Stimulated activated CD8-positive, alpha-beta memory T cell treated with anti-CD3 and anti-CD28 coated beads, Interleukin-15, amount 100 ng/mL, for 1 hour (primary cell): ENCODE measurements around the gene ERICH3.

Source experiments
- DNase-seq: peaks from one replicate; pipeline ENCODE4 v3.0.0-alpha.2; 2020; ENCODE audit warnings: low read depth

ERICH3 gene, protein sequence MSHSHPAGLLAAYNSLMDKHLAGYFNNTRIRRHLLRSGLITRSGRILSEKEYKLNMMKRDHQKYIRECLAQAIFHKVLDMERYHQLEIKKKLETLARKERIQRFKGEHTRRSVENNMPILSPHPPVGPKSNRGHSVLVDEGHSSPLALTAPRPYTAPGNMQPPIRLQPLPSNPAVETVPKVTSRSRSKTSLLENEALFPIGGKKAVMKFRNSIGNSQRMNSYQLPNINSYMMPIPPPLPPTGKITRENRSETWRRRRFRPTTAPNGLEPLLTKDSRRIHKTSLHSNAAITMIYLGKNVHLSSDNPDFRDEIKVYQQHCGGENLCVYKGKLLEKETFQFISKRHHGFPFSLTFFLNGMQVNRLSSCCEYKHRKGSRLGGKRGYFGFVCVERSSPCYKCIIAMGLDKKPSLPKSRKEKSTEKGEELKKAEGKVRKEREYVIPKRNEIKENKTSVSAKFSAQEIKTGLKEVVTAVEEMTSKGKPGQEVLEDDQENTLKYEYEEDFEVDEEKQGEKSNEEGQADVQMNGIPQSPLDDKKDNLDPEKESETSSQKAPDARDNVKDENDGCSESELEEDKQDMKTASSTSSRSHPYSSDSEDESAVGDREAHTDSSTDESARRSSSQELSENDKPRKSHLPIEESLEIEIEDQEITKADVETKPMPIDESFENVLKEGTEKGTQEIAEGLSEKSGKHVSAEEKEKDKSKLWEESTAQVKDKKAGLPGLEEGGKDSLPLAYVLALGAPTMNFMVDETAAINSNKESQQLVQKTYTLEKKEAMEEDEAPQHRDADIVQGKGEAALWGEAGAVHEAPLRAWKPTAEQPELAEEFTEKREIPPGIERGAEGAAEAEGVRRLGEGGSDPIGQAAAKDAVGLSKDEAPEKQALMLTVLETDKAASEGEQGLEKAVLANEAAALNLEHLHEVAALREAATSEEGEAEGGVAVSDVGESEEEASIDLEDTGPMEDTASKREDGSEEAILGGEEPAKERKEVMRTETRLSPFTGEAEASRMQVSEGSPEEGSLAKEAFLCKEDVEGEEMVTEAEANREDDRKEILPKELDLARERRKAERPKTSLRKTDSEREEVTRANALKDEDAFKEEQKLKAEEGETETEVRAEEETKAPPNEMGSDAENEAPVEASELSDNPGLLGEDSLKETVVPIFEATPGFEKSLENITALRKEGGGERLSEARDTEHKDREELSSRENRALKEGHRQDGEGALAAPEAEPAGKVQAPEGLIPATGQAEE (N-terminal part only)

DNA sequence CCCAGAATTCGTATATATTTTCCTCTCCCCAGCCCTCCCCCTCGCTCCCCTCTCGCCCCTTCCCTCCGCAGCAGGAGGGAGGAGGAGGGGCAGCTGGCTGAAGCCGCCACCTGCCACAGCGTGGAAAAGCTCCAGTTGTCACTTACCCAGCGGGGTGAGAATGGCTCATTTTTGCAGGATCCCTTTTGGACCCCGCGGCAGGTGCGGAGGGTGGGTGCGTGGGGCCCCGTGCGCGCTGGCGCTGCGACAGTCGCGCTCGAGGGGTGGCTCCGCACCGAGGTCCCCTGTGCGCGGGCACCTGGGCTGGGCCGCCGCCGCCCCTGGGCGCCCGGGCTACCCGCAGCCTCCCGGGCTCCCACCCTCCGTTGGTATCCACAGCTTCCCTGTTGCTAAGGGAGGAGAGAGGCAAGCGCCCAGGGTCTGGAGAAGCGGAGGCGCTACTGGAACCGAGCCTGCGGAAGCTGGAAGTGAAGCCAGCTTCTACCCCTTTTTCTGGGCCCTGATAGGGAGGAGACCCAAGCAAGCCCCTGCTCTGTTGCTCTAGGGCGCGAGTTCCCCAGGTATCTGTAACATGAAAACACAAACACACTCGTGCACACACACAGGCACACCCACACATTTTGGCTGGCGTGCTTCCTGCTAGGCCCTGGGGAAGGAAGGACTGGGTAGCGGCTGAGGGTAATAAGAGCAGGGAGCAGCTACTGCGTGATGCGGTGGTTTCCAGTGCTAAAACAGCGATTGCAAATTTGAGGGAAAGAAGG, at the start of gene ERICH3:
Gene ERICH3, minus strand, starts transcription at position 442 of the 761 bp plus-strand sequence. Its CDS starts 273 bp downstream, at position 169.
- no peak for DNase-seq

DNA sequence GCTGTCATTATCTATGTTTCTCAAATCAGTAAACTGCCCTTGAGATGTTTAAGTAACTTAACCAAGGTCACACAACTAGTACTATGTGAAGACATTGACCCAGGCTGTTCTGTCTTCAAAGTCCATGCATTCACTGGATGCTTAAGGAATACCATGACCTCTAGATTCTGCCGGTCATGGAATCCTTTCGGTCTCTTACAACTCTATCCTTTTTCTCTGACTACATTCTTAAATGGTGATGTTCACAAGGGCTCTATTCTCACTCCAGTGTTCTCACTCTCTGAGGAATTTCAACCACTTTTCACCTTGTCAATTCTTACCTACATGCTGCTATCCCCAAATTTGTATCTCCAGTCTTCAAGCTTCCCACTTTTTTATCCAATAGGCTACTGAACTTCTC, 44.0 kb upstream of the ERICH3 start:
- DNase-seq: no peak

DNA sequence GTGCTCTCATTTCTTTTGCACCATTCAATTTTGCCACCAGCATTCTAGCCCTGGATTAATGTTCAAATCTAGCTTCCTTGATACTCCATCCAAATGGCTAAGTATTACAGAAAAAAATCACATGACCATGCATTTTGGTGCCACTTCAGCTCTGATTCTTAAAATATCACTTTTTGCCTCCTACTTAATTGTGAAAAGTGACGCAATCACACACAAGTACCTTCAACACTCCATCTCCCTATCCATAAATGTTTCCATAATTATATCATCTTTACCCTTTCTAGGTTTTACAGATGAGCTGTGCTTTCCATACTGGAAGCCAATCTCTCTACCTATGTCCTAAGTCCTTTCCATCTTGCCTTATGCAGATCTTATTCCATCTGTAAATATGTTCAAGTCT, 43.2 kb upstream of the ERICH3 start:
- no peak for DNase-seq

DNA sequence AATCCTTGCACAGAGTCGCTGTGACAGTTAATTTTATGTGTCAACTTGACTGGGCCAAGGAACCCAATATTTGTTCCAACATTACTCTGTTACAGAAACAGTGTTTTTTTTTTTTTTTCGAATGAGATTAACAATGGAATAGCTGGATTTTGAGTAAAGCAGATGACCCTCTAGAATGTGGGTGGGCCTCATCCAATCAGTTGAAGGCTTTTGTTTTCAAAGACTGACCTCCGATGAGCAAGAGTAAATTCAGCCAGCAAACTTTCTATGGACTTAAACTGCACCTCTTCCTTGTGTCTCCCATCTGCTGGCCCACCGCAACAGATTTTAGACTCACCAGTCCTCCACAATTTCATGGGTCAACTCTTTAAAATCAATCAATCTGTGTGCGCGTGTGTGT, 42.2 kb upstream of the ERICH3 start:
- no peak for DNase-seq

DNA sequence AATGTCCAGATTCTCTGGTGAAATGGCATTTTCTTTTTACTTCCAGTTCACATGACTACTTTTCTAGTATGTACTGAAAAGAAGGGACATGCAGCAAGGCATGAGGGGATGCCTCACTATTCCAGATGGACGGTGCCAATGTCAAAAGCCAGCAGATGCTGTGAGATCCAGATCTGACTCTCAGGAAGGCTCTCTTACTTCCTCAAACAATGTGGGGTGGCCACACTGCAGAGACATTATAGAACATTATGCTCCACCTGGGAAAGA, 41.6 kb upstream of the ERICH3 start:
- DNase-seq: no peak

DNA sequence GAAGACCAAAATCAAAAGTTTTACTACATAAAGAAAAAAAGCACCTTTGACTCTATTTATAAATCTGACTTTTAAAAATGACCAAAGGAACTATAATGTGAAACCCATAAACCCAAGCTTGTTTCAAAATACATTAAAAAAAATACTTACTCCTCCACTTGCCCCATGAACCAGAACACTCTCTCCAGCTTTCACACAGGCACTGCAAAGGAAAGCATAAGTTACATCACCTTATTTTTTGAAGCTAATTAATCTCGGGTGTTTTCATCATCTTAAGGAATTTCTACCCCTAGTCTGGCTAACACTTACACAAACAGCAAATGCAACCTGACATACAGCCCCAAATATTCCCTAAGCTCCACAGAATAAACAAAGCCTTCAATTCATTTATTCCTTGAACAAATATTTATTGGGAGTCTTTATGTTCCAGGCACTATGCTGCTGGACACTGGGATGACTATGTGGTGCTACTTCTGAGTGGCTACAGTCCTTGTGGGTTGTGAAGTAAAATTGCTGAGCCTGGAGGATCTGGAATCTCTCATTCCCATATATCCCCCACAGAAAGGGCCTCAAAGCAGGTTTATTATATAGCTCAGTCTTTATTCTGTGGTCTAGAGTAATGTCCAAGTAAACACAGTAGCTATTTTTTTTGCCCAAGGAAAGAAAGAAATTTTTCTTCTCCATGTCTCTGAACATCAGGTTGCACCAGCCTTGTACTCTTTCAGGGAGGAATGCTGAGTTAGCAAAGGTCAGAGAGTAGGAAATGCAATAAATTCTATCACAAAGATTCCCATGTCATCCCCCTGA, 41.0 kb upstream of the ERICH3 start:
- no peak for DNase-seq

DNA sequence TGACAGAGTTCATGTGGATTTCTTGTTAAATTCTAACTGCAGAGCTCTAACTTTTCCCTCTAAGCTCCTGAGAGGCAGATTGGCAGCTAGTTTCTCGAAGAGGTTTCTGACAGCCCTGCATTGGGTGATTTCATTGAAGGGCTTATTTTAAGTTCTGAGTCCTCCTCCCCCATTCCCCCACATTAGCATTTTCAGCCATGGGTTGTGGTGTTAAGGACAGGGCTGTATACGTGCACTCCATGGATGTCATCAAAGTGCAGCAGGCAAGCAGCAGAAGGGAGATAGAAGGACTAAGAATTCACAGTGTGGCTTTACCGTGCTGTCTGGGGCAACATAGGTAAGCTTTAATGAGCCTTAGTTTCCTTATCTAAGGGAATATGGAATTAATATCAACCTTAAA, 40.3 kb upstream of the ERICH3 start:
- DNase-seq: no peak

DNA sequence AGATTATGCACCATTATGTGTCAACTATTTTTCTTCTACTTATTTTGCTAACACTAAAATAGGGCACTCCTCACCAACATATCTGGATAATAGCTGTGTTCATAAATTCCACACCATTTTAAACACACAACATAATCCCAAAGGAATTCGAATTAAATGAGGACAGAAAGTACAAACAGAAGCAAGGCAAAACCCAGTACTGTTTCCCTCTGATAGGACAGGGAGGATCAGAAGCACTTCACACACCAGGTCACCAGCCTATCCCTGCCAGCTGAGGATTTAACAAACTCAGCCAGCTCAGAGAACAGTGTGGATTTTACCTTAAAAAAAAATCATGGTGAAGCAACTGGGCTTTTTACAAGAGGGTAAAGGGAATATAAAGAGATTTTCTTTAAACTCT, 39.3 kb upstream of the ERICH3 start:
- DNase-seq: no peak

DNA sequence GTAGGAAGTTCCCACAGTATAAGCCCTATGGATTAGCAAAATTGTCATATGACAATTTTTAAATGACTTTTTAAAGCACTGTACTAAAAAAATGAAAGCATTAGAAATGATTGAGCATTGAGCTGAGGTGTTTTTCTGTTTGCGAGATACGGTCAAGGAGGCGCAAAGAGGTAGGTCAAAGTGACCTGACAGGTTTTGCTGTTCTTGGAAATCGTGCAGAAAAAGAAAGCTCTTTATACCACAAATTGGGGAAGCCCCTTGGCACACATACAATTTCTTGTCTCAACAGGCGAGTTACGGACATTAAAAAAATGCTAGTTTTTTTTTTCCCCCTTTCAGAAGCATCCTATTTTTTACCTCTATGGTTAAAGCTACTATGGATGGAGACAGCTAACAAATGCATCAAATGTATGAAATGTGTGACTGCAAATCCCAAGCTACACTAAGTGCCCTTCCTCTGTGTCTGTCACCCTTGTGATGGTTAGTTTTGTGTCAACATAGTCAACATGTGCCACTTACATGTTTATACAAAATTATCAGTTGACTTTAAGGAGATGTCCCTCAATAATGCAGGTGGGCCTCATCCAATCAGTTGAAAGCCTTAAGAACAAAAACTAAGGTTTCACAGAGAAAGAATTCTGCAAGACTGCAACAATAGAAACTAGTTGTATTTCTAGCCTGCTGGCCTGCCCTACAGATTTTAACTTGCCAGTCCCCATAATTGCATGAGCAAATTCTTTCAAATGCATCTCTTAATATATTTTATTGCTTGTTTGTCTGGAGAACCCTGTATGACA, 30.0 kb upstream of the ERICH3 start:
- no peak for DNase-seq

DNA sequence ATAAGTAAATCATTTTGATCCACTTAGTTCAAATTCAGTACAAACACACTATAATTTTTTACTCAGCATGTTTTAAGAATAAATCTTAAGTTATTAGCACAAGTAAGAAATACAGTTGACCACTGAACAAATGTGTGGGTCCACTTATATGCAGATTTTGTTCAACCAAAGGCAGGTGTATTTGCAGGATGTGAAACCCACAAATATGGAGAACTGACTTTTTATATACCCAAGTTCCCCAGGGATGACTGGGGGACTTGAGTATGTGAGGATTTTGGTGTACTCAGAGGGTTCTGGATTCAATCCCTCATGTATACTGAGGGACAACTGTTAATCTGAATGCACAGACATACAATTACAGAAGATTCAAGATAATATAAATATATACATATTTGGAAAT, 25.7 kb upstream of the ERICH3 start:
- DNase-seq: no peak

DNA sequence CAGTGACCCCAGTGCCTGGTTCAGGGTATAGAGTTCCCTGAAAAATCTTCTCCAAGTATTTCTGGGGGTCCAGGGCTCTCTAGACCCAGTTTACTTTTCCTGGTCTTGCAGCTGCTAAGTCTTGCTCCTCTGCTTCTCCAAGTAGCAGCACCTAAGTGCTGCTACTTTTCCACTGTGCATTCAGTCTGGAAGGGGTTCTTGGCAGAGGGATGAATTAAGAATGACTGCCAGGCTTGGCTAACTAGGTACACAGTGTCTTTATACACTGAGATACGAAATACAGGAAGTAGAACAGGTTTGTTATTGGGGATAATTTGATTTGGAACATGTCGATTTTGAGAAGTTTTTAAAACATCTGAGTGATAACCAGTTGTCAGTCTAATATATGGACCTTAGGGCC, 24.2 kb upstream of the ERICH3 start:
- DNase-seq: no peak

DNA sequence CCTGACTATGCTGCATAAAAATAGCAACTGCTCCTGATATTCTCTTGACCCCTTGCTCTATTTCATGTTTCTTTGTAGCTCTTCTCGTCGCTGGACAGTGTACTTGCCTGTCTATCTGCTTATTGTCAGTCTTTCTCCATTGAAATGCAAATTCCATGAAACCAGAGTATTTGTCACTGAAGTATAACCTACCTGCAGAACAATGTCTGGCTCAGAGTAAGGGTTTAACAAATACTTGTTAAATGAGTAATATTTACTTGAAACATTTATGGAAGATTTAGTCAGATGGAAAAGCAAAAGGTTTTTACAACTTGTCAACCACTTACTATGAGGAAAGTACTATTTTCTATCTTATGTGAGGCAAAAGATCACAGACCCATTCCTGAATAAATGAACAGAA, 19.9 kb upstream of the ERICH3 start:
- DNase-seq: no peak

DNA sequence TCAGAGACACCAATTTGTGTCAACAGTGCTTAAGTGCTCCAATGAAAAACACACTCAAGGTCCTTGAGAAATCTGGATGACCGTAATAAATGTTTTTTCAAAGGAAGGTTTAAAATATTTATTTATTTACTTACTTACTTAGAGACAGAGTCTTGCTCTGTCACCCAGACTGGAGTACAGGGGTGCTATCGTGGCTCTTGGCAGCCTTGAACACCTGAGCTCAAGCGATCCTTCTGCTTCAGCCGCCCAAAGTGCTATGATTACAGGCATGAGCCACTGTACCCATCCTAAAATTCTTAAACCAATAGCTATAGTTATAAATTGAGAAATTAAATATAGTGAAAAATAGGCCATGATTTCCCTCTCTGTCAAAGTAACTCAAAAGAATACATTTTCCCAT, 17.3 kb upstream of the ERICH3 start:
- DNase-seq: no peak

DNA sequence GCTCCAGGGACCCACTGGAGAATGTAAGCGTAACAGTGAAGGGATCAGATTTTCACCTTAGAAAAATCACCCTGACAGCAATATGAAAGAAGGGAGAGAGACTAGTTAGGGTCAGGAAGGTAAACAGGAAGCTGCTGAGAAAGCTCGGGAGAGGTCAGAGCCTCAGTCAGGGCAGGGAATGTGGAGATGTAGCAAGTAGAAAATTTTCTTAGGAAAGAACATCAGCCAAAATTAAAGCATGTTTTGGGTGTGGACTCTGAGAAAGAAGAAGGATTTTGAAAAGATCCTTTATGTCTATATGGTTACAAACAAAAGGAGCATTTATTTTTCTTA, 16.7 kb upstream of the ERICH3 start:
- DNase-seq: no peak

DNA sequence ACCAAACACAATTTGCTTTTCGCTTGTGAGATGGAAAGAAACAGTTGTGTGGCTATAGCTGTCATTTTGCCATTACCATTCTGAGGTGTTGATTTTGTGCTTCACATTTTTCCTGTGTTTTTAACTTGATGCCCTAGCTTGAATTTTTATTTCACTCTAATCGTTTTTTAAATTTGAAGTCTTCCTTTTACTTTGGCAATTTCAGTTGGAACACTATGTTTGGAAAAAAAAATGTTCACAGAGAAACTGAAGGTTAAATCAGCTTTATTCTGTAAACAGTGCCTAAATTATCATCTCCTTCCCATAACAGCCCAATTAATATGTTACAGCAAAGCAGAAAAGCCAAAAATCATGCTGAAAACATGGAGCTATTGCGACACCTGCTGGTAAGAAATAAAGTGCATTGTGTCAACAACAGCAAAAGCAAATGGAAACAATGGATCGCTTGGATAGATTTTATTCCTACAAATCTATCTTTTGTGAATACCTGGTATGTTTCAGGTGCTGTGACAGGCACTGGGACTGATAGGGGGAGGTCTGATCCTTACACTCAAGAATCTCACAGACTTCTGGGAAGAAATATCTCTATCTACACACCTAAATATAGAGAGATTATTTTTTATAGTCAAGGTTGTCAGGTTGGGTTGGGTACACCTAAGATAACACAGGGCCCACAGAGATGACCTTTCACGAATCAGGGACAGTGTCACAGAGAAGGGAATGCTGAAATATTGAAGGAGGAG, 16.2 kb upstream of the ERICH3 start:
- peak; percentile 14 for DNase-seq

DNA sequence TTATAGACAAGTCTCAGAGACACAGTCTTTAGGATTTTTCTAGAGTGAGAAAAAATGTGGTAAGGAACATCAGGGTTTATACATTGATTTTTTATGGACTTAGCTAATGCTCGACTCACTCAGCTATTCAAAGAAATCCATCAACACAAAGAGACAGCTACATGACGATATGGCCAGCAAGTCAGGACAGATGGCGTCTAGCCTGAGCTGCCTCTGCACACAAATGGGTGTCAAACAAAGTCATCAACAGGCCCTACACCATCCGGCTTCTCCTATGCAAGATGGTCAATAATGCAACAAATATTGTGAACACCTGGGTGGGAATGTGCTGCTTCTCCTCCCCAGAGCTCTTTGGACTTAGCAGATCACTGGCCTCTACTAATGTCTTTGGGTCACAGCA, 13.3 kb upstream of the ERICH3 start:
- no peak for DNase-seq

DNA sequence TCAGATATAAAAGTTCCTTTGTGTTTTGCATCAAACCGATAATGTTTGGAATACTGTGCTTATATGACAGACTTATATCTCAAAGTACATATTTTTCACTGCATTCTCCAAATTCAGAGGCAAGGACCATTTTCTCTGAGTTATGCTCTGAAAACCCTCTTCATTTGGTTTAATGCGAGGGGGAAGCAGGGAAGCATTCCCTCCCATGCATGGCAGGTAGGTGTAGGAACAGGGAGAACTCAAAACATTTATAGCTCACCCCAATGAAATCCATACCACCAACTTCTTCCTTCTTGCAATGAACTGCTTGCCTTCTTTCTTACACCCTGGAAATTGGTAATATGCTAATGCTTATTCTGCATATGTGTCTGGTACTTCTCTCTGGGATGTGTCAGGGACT, 10.7 kb upstream of the ERICH3 start:
- DNase-seq: no peak

DNA sequence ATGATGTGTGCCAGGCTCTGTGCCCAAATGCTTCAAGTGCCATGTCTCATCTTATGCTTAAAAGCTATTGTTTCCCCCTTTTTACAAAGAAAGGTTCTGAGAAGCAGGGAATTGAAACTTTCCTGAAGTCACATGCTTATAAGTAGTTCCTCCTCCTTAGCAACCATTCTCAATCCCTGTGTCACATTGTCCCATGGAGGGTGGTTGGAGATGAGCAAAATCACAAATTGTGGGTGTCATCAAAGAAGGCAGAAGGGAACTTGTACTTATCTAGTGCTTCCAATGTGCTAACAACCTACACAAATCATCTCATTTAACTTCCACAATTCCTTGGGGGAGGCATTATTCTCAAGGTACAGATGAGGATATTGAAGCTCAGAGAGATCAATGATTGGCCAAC, 10.1 kb upstream of the ERICH3 start:
- DNase-seq: no peak

DNA sequence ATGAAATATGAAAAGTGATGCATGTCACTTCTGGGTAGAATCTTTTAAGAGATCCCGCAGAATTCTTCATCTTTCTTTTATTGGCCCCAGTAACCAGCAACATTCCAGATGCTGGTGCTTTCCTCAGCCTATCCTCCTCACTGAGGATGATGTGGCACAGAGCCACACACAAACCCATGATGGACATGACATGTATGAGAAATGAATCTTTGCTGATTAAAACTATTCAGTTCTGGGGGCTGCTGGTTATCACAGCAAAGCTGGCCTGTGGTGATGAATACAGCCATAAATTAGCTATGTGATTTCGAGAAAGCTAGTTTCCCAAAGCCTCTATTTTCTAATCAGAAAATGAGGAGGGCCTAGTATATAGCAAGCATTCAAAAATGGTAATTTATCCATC, 8.3 kb upstream of the ERICH3 start:
- DNase-seq: no peak

DNA sequence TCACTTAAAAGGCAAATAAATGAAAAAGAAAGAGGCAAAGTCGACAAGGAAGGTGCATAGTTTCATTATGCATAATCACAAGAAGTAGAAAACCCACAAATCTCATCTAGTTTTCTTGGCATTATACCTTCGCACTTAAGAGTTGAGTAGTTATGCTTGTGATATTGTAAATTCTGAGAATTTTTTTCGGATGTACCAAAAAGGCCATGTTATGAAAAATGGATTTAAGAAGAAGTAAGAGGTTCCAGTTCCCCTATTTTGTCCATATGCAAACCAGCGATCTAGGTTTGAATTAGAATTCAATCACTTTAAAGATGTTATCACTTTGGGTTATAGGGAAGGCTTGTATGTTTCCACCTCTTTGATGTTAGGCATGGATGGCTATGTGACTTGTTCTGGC, 7.9 kb upstream of the ERICH3 start:
- no peak for DNase-seq
